ENCODE results near the gene DMAP1.

DNA sequence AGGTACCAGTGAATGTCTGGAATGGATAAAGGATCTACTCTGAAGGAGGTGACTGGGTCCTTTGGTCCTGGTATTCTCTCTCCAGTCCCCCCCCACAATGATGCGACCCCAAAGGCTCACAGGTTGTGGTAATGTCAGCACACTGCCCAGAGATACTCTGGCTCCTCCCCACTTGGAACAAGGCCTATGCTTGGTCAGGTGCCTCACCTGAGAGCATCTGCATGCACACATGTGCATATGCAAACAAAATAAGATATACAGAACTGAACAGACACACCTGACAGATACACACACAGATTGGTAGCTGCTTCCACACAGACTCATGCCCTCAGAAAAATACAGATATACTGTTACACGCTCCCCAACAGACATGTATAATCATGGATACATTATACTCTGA is 33.5 kb downstream of the DMAP1 start:
- TF ChIP-seq, protein P1, sequence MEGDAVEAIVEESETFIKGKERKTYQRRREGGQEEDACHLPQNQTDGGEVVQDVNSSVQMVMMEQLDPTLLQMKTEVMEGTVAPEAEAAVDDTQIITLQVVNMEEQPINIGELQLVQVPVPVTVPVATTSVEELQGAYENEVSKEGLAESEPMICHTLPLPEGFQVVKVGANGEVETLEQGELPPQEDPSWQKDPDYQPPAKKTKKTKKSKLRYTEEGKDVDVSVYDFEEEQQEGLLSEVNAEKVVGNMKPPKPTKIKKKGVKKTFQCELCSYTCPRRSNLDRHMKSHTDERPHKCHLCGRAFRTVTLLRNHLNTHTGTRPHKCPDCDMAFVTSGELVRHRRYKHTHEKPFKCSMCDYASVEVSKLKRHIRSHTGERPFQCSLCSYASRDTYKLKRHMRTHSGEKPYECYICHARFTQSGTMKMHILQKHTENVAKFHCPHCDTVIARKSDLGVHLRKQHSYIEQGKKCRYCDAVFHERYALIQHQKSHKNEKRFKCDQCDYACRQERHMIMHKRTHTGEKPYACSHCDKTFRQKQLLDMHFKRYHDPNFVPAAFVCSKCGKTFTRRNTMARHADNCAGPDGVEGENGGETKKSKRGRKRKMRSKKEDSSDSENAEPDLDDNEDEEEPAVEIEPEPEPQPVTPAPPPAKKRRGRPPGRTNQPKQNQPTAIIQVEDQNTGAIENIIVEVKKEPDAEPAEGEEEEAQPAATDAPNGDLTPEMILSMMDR (IDR thresholded peaks at IDR 0.05) = no peak
- TF ChIP-seq POLR2AphosphoS5 (IDR thresholded peaks at IDR 0.05) = no peak
